PC-3 (cell line): ENCODE measurements around the gene PTPMT1. TPM values are rescaled to one million over a fixed set of nuclear protein-coding genes. Genes with fewer than 3 reads are reported as not detected.

Experiments
- ATAC-seq: fragments of 200-7000 bp; cut with Tn5 transposase; 2 replicates; pipeline ENCODE4 v1.9.1; 2020; ENCODE audit warnings: mild to moderate bottlenecking, moderate library complexity
- BruUV-seq: library from RNA; stranded (reverse); fragments of 400-500 nt; replicated peaks from 2 replicates; lab custom pipeline; 2021; lab: Mats Ljungman, UMichigan
- CTCF ChIA-PET: fragments of 300-600 bp; sonication (Branson Sonifier 250); formaldehyde crosslinking; loops from one replicate; lab custom pipeline; 2022; ENCODE audit warnings: antibody characterized with exemption; lab: Charles Lee
- POLR2A ChIA-PET: fragments of 300-600 bp; sonication (Branson Sonifier 250); formaldehyde crosslinking; loops from one replicate; lab custom pipeline; 2022; ENCODE audit warnings: antibody characterized with exemption; ENCODE audit not compliant: unreplicated experiment; lab: Charles Lee
- DNase-seq: peaks from one replicate; pipeline ENCODE4 v3.0.0-alpha.2; 2015
- H2AFZ ChIP-seq: fragments of 300-600 bp; sonication (generic); 2 replicates; pipeline ENCODE4 v1.6.0; 2016; ENCODE audit warnings: antibody characterized with exemption, low read length
- H3F3A ChIP-seq: fragments of 300-600 bp; sonication (generic); one replicate; pipeline ENCODE4 v1.6.0; 2017; ENCODE audit warnings: antibody characterized with exemption, low read length, control low read depth, mild to moderate bottlenecking; ENCODE audit not compliant: unreplicated experiment
- H3K27ac ChIP-seq: fragments of 300-600 bp; sonication (generic); 2 replicates; pipeline ENCODE4 v1.5.1; 2016; ENCODE audit warnings: mild to moderate bottlenecking, low read length
- H3K27me3 ChIP-seq: fragments of 300-600 bp; sonication (generic); 2 replicates; pipeline ENCODE4 v1.6.1; 2016; ENCODE audit warnings: low read length, mixed read lengths
- H3K36me3 ChIP-seq: fragments of 300-600 bp; sonication (generic); 2 replicates; pipeline ENCODE4 v1.6.1; 2016; ENCODE audit warnings: low read depth, mixed run types, low read length, mixed read lengths
- H3K4me1 ChIP-seq: fragments of 300-600 bp; sonication (generic); 2 replicates; pipeline ENCODE4 v1.5.1; 2016; ENCODE audit warnings: low read length; ENCODE audit not compliant: insufficient read depth
- H3K4me2 ChIP-seq: fragments of 300-600 bp; sonication (generic); 2 replicates; pipeline ENCODE4 v1.6.0; 2016; ENCODE audit warnings: low read length
- H3K4me3 ChIP-seq: fragments of 300-600 bp; sonication (generic); 2 replicates; pipeline ENCODE4 v1.5.1; 2016; ENCODE audit warnings: mild to moderate bottlenecking, low read length, mixed read lengths
- H3K79me2 ChIP-seq: fragments of 300-600 bp; sonication (generic); 2 replicates; pipeline ENCODE4 v1.6.1; 2017; ENCODE audit warnings: low read length, mixed read lengths
- H3K9ac ChIP-seq: fragments of 300-600 bp; sonication (generic); 2 replicates; pipeline ENCODE4 v1.6.0; 2016; ENCODE audit warnings: mild to moderate bottlenecking, low read length
- H3K9me2 ChIP-seq: fragments of 300-600 bp; sonication (generic); replicated peaks from 2 replicates; pipeline ENCODE4 v1.6.1; 2016; ENCODE audit warnings: mixed run types, low read length, mixed read lengths
- H3K9me3 ChIP-seq: fragments of 300-600 bp; sonication (generic); 2 replicates; pipeline ENCODE4 v1.6.1; 2016; ENCODE audit warnings: low read length, mixed read lengths
- H4K20me1 ChIP-seq: fragments of 300-600 bp; sonication (generic); 2 replicates; pipeline ENCODE4 v1.6.1; 2016; ENCODE audit warnings: low read length, mixed read lengths
- CTCF ChIP-seq: fragments of 300-600 bp; sonication (generic); conservative IDR thresholded peaks from 2 replicates; pipeline ENCODE4 v1.5.1; 2017; ENCODE audit warnings: antibody characterized with exemption, low read depth, mild to moderate bottlenecking, low read length
- EZH2 ChIP-seq: fragments of 300-600 bp; sonication (generic); IDR thresholded peaks from one replicate; pipeline ENCODE4 v1.6.1; 2017; ENCODE audit warnings: antibody characterized with exemption, mild to moderate bottlenecking, low read length; ENCODE audit not compliant: unreplicated experiment
- EZH2phosphoT487 ChIP-seq: fragments of 300-600 bp; sonication (generic); IDR thresholded peaks from 2 replicates; pipeline ENCODE4 v1.6.1; 2018; ENCODE audit warnings: mild to moderate bottlenecking, antibody characterized with exemption, low read length, borderline replicate concordance
- intact Hi-C: fragments of 100-400 bp; cut with micrococcal nuclease; formaldehyde crosslinking; loops from 2 replicates; pipeline ENCODE4 v1.9.0; 2023
- total RNA-seq: library from RNA; depleted of rRNA; stranded (reverse); fragments of >200 nt; gene quantifications from 2 replicates; pipeline ENCODE4 v1.2.3, GENCODE V29; 2014

PTPMT1 gene
- total RNA-seq, 1 experiment from 2014 or later = 212 TPM

- no peaks in the 10 kb centered on the region for H4K20me1 ChIP-seq
- no peak for ATAC-seq
These were observed 29.6 kb downstream of the PTPMT1 start for GRCh38 chr11:47595029-47595428.

GRCh38 chr11:47595967-47596366 is 30.6 kb downstream of the PTPMT1 start:
- no peak overlapping the region for H3K4me3 ChIP-seq
- H3K9me3 ChIP-seq = no peaks in the 10 kb centered on the region
- intact Hi-C loops = no loop called here
- DNase-seq (no peak), ATAC-seq (no peak)
- no peaks in the 10 kb centered on the region for H3F3A ChIP-seq
- no peak overlapping the region for H3K27ac ChIP-seq
- H3K9ac ChIP-seq = no peak overlapping the region
- no peak overlapping the region for H3K4me2 ChIP-seq
- peaks cover 15% of the 10 kb centered on the region for H3K27me3 ChIP-seq
- H3K36me3 ChIP-seq = no peaks in the 10 kb centered on the region
- TF ChIP-seq EZH2 (no peak), CTCF (no peak), EZH2phosphoT487 (no peak)
- no peaks in the 10 kb centered on the region for H3K79me2 ChIP-seq
- BruUV-seq = no TSS peak
- ChIA-PET CTCF (no interaction called here), POLR2A (no interaction called here)
- H3K4me1 ChIP-seq = no peaks in the 10 kb centered on the region
- H2AFZ ChIP-seq = no peak overlapping the region
- H3K9me2 ChIP-seq = no peaks in the 10 kb centered on the region
- H4K20me1 ChIP-seq = no peaks in the 10 kb centered on the region

More at GRCh38 chr11:47595029-47595428, 29.6 kb downstream of the PTPMT1 start:
- intact Hi-C loops = no loop called here
- no peak for DNase-seq
- TF ChIP-seq EZH2phosphoT487 (no peak), EZH2 (no peak), CTCF (no peak)
- BruUV-seq = no TSS peak
- Histone ChIP-seq H3F3A (no peaks in the 10 kb centered on the region), H2AFZ (no peak overlapping the region), H3K4me2 (no peak overlapping the region), H3K4me3 (no peak overlapping the region), H3K36me3 (no peaks in the 10 kb centered on the region), H3K4me1 (no peaks in the 10 kb centered on the region), H3K9ac (no peak overlapping the region), H3K27ac (no peak overlapping the region), H3K9me3 (no peaks in the 10 kb centered on the region), H3K27me3 (peaks cover 15% of the 10 kb centered on the region), H3K9me2 (no peaks in the 10 kb centered on the region), H3K79me2 (no peaks in the 10 kb centered on the region)
- ChIA-PET CTCF (no interaction called here), POLR2A (no interaction called here)

GRCh38 chr11:47599902-47600301 is 34.5 kb downstream of the PTPMT1 start:
- Histone ChIP-seq H3K79me2 (no peaks in the 10 kb centered on the region), H3F3A (no peaks in the 10 kb centered on the region), H3K9me2 (no peaks in the 10 kb centered on the region), H3K9ac (no peak overlapping the region), H3K27ac (no peak overlapping the region), H3K4me3 (no peak overlapping the region), H3K36me3 (no peaks in the 10 kb centered on the region), H4K20me1 (no peaks in the 10 kb centered on the region), H3K9me3 (no peaks in the 10 kb centered on the region), H3K4me2 (no peak overlapping the region), H3K4me1 (no peaks in the 10 kb centered on the region), H2AFZ (no peak overlapping the region), H3K27me3 (no peaks in the 10 kb centered on the region)
- BruUV-seq = no TSS peak
- no peak for TF ChIP-seq EZH2phosphoT487
- ATAC-seq = no peak
- no peak for DNase-seq
- intact Hi-C loops = no loop called here
- CTCF ChIA-PET = no interaction called here
- POLR2A ChIA-PET = no interaction called here
